Activated T-helper 2 cell treated with anti-CD3 and anti-CD28 coated beads, Interferon-gamma antibody, Interleukin-2, Interleukin-4, amounts not matched to agents 10 μg/mL and 5 μg/mL and 100 μg/mL, durations not matched to agents 14 hours and 24 hours and 36 hours (primary cell): ENCODE measurements around the gene TRIM63. TPM values are rescaled to one million over a fixed set of nuclear protein-coding genes. Genes with fewer than 3 reads are reported as not detected.

Experiments used
- DNase-seq: peaks from one replicate; pipeline ENCODE4 v3.0.0; 2021; ENCODE audit warnings: low spot score
- H3K27ac Mint-ChIP-seq: one replicate; pipeline ENCODE4 v1.8.0; 2021; ENCODE audit warnings: mixed read lengths
- H3K27me3 Mint-ChIP-seq: one replicate; pipeline ENCODE4 v1.8.0; 2021; ENCODE audit warnings: low read depth, mixed read lengths
- H3K36me3 Mint-ChIP-seq: one replicate; pipeline ENCODE4 v1.8.0; 2021; ENCODE audit warnings: low read depth, mixed read lengths
- H3K4me1 Mint-ChIP-seq: one replicate; pipeline ENCODE4 v1.8.0; 2021; ENCODE audit warnings: low read depth, mixed read lengths
- H3K4me3 Mint-ChIP-seq: one replicate; pipeline ENCODE4 v1.8.0; 2021; ENCODE audit warnings: low read depth, mild to moderate bottlenecking, moderate library complexity, mixed read lengths
- H3K9me3 Mint-ChIP-seq: one replicate; pipeline ENCODE4 v1.8.0; 2021; ENCODE audit warnings: mixed read lengths
- intact Hi-C: fragments of 100-400 bp; cut with micrococcal nuclease; formaldehyde crosslinking; loops from one replicate; pipeline ENCODE4 v1.15.1; 2023
- total RNA-seq: library from RNA; stranded (reverse); gene quantifications from 2 replicates; pipeline ENCODE4 v1.2.3, GENCODE V29; 2022

TRIM63 gene
- total RNA-seq, 1 donor from 2014 or later, result not detected

GRCh38 chr1:26081267-26082019 is 14.0 kb upstream of the TRIM63 start:
- no peak for DNase-seq
- H3K9me3 Mint-ChIP-seq, result no peaks in the 10 kb centered on the region
- intact Hi-C loops, result no loop called here
- no peak overlapping the region for H3K27ac Mint-ChIP-seq
- no peaks in the 10 kb centered on the region for H3K36me3 Mint-ChIP-seq
- H3K4me3 Mint-ChIP-seq, result no peak overlapping the region
- H3K4me1 Mint-ChIP-seq, result peaks cover 3% of the 10 kb centered on the region
- H3K27me3 Mint-ChIP-seq, result peaks cover 44% of the 10 kb centered on the region

GRCh38 chr1:26079960-26080814 is 12.8 kb upstream of the TRIM63 start:
- no peak for DNase-seq
- intact Hi-C loops, result no loop called here
- no peaks in the 10 kb centered on the region for H3K36me3 Mint-ChIP-seq
- H3K27ac Mint-ChIP-seq, result no peak overlapping the region
- no peaks in the 10 kb centered on the region for H3K9me3 Mint-ChIP-seq
- H3K4me3 Mint-ChIP-seq, result no peak overlapping the region
- peaks cover 44% of the 10 kb centered on the region for H3K27me3 Mint-ChIP-seq
- H3K4me1 Mint-ChIP-seq, result peaks cover 11% of the 10 kb centered on the region

- intact Hi-C loops, result no loop called here
- no peaks in the 10 kb centered on the region for H3K9me3 Mint-ChIP-seq
- peaks cover 41% of the 10 kb centered on the region for H3K27me3 Mint-ChIP-seq
- peaks cover 11% of the 10 kb centered on the region for H3K4me1 Mint-ChIP-seq
- H3K27ac Mint-ChIP-seq, result no peak overlapping the region
- no peaks in the 10 kb centered on the region for H3K36me3 Mint-ChIP-seq
- no peak for DNase-seq
- no peak overlapping the region for H3K4me3 Mint-ChIP-seq
Observed at GRCh38 chr1:26079178-26079563, 11.7 kb upstream of the TRIM63 start.

- intact Hi-C loops, result no loop called here
- H3K4me3 Mint-ChIP-seq, result no peak overlapping the region
- H3K36me3 Mint-ChIP-seq, result no peaks in the 10 kb centered on the region
- H3K9me3 Mint-ChIP-seq, result no peaks in the 10 kb centered on the region
- H3K4me1 Mint-ChIP-seq, result peaks cover 11% of the 10 kb centered on the region
- DNase-seq, result no peak
- no peak overlapping the region for H3K27ac Mint-ChIP-seq
- peaks cover 38% of the 10 kb centered on the region for H3K27me3 Mint-ChIP-seq
Observed at GRCh38 chr1:26078286-26079177, 11.1 kb upstream of the TRIM63 start.

GRCh38 chr1:26077524-26077923 is 10.1 kb upstream of the TRIM63 start:
- intact Hi-C loops, result no loop called here
- H3K36me3 Mint-ChIP-seq, result no peaks in the 10 kb centered on the region
- H3K27me3 Mint-ChIP-seq, result peaks cover 38% of the 10 kb centered on the region
- no peak overlapping the region for H3K4me3 Mint-ChIP-seq
- H3K9me3 Mint-ChIP-seq, result no peaks in the 10 kb centered on the region
- H3K27ac Mint-ChIP-seq, result no peak overlapping the region
- DNase-seq, result no peak
- H3K4me1 Mint-ChIP-seq, result peaks cover 11% of the 10 kb centered on the region

- H3K4me1 Mint-ChIP-seq, result peaks cover 11% of the 10 kb centered on the region
- no peaks in the 10 kb centered on the region for H3K9me3 Mint-ChIP-seq
- H3K4me3 Mint-ChIP-seq, result no peak overlapping the region
- peaks cover 50% of the 10 kb centered on the region for H3K27me3 Mint-ChIP-seq
- H3K27ac Mint-ChIP-seq, result no peak overlapping the region
- no peak for DNase-seq
- intact Hi-C loops, result no loop called here
- no peaks in the 10 kb centered on the region for H3K36me3 Mint-ChIP-seq
Observed at GRCh38 chr1:26075421-26076144, 8.2 kb upstream of the TRIM63 start.

GRCh38 chr1:26072305-26072704 is 4.9 kb upstream of the TRIM63 start:
- H3K36me3 Mint-ChIP-seq, result no peaks in the 10 kb centered on the region
- H3K4me1 Mint-ChIP-seq, result peaks cover 11% of the 10 kb centered on the region
- no peak for DNase-seq
- H3K27ac Mint-ChIP-seq, result no peak overlapping the region
- H3K4me3 Mint-ChIP-seq, result no peak overlapping the region
- peaks cover 46% of the 10 kb centered on the region for H3K27me3 Mint-ChIP-seq
- intact Hi-C loops, result no loop called here
- H3K9me3 Mint-ChIP-seq, result no peaks in the 10 kb centered on the region

- no peaks in the 10 kb centered on the region for H3K9me3 Mint-ChIP-seq
- H3K27me3 Mint-ChIP-seq, result peaks cover 41% of the 10 kb centered on the region
- H3K4me1 Mint-ChIP-seq, result peaks cover 5% of the 10 kb centered on the region
- no peaks in the 10 kb centered on the region for H3K36me3 Mint-ChIP-seq
- no peak overlapping the region for H3K27ac Mint-ChIP-seq
- H3K4me3 Mint-ChIP-seq, result no peak overlapping the region
- DNase-seq, result no peak
- intact Hi-C loops, result no loop called here
Observed at GRCh38 chr1:26070963-26071342, 3.5 kb upstream of the TRIM63 start.

- intact Hi-C loops, result no loop called here
- H3K27me3 Mint-ChIP-seq, result peaks cover 39% of the 10 kb centered on the region
- no peak overlapping the region for H3K4me3 Mint-ChIP-seq
- no peaks in the 10 kb centered on the region for H3K36me3 Mint-ChIP-seq
- H3K9me3 Mint-ChIP-seq, result no peaks in the 10 kb centered on the region
- H3K4me1 Mint-ChIP-seq, result peaks cover under 1% of the 10 kb centered on the region
- DNase-seq, result no peak
- no peak overlapping the region for H3K27ac Mint-ChIP-seq
Observed at GRCh38 chr1:26070296-26070962, 3.0 kb upstream of the TRIM63 start.

- Mint-ChIP-seq H3K4me3 (no peak overlapping the region), H3K36me3 (no peaks in the 10 kb centered on the region), H3K9me3 (no peaks in the 10 kb centered on the region), H3K27ac (no peak overlapping the region), H3K27me3 (peaks cover 37% of the 10 kb centered on the region), H3K4me1 (no peaks in the 10 kb centered on the region)
- intact Hi-C loops, result no loop called here
- DNase-seq, result no peak
Observed at GRCh38 chr1:26069941-26070295, 2.5 kb upstream of the TRIM63 start.

- no peak overlapping the region for H3K4me3 Mint-ChIP-seq
- no peaks in the 10 kb centered on the region for H3K4me1 Mint-ChIP-seq
- no peaks in the 10 kb centered on the region for H3K36me3 Mint-ChIP-seq
- intact Hi-C loops, result no loop called here
- H3K27ac Mint-ChIP-seq, result no peak overlapping the region
- DNase-seq, result no peak
- H3K9me3 Mint-ChIP-seq, result no peaks in the 10 kb centered on the region
- peaks cover 29% of the 10 kb centered on the region for H3K27me3 Mint-ChIP-seq
Observed at GRCh38 chr1:26066857-26067256, 573 bp downstream of the TRIM63 start.

GRCh38 chr1:26066160-26066559 is 1.3 kb downstream of the TRIM63 start:
- H3K27ac Mint-ChIP-seq, result no peak overlapping the region
- H3K4me1 Mint-ChIP-seq, result no peaks in the 10 kb centered on the region
- DNase-seq, result no peak
- H3K9me3 Mint-ChIP-seq, result no peaks in the 10 kb centered on the region
- peaks cover 31% of the 10 kb centered on the region for H3K27me3 Mint-ChIP-seq
- H3K36me3 Mint-ChIP-seq, result no peaks in the 10 kb centered on the region
- intact Hi-C loops, result no loop called here
- no peak overlapping the region for H3K4me3 Mint-ChIP-seq
